Measurements from ENCODE around the gene ZNF3. TPM values are rescaled to one million over a fixed set of nuclear protein-coding genes. Genes with fewer than 3 reads are reported as not detected.

Gene ZNF3
- total RNA-seq, 6 donors from 2014 or later: 18.4 to 50.3 (median 22.8) TPM

DNA sequence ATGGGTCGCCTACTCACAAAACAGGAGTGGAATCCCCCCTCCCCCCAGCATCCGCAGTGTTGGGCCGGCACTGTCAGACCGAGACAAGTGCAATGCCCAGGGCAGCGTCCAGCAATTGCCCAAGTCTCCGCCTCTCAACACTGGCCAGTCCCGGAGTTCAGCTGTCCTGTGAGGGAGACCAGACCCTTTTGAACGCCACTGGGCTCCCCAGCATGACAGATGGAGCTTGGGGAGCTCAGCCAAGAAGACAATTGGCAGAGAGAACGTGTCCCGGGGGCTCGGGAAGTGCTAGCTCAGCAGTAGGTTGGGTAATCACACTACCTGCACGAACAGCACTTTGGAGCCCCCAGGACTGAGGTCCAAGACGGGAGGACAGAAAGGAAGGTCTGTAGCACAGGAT, 12.0 kb upstream of the ZNF3 start:
- no peak for ATAC-seq (ENCODE audit: low FRiP score in 2 of 2)
- peaks cover 7 to 14% (median 10%) of the 10 kb centered on the region in 4 donors for H3K4me1 ChIP-seq
- H3K4me3 ChIP-seq: no peak overlapping the region
- WGBS, 2 donors: 57 to 60% methylated on average over 8 to 10 of the region's 13 CpGs
- H3K27ac ChIP-seq: no peak overlapping the region
- DNase-seq: no peak
- H3K36me3 ChIP-seq: peaks cover 62 to 80% (median 79%) of the 10 kb centered on the region in 4 donors
- H3K27me3 ChIP-seq: no peaks in the 10 kb centered on the region
- no peaks in the 10 kb centered on the region for H3K9me3 ChIP-seq
- TF ChIP-seq EP300 (IDR thresholded peaks at IDR 0.05): no peak
- no peak for TF ChIP-seq POLR2A (IDR thresholded peaks at IDR 0.05)
- TF ChIP-seq, protein P1, sequence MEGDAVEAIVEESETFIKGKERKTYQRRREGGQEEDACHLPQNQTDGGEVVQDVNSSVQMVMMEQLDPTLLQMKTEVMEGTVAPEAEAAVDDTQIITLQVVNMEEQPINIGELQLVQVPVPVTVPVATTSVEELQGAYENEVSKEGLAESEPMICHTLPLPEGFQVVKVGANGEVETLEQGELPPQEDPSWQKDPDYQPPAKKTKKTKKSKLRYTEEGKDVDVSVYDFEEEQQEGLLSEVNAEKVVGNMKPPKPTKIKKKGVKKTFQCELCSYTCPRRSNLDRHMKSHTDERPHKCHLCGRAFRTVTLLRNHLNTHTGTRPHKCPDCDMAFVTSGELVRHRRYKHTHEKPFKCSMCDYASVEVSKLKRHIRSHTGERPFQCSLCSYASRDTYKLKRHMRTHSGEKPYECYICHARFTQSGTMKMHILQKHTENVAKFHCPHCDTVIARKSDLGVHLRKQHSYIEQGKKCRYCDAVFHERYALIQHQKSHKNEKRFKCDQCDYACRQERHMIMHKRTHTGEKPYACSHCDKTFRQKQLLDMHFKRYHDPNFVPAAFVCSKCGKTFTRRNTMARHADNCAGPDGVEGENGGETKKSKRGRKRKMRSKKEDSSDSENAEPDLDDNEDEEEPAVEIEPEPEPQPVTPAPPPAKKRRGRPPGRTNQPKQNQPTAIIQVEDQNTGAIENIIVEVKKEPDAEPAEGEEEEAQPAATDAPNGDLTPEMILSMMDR (IDR thresholded peaks at IDR 0.05): no peak
- TF ChIP-seq POLR2AphosphoS5 (IDR thresholded peaks at IDR 0.05): no peak

DNA sequence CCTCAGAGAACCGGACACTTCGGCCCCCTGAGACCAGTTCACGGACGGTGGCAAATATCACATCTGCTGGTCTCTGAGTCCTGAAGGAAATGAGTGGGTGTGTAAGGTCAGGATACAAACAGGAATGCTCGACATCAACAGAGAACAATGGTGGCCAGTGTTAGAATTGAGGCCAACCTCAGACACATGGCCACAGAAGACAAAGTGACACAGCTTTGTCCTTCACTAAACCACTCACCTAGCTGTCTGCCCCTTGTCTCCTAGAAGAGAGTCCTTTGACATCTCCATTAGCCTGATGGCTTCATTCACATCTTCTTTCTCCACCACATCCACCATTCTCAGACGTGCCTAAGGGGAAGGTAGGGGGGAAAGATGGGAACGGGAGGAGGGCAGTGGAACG, 11.5 kb upstream of the ZNF3 start:
- H3K9me3 ChIP-seq: no peaks in the 10 kb centered on the region
- H3K27ac ChIP-seq: no peak overlapping the region
- TF ChIP-seq POLR2AphosphoS5 (IDR thresholded peaks at IDR 0.05) (no peak), EP300 (IDR thresholded peaks at IDR 0.05) (no peak), POLR2A (IDR thresholded peaks at IDR 0.05) (no peak)
- TF ChIP-seq, protein P1 (IDR thresholded peaks at IDR 0.05): no peak
- H3K4me1 ChIP-seq: peaks cover 11 to 18% (median 14%) of the 10 kb centered on the region in 4 donors
- H3K36me3 ChIP-seq: peaks cover 58 to 76% (median 75%) of the 10 kb centered on the region in 4 donors
- 63 to 65% methylated on average over 8 of the region's 8 CpGs for WGBS, 2 donors
- no peaks in the 10 kb centered on the region for H3K27me3 ChIP-seq
- ATAC-seq (ENCODE audit: low FRiP score in 2 of 2) (no peak), DNase-seq (no peak)
- no peak overlapping the region for H3K4me3 ChIP-seq

DNA sequence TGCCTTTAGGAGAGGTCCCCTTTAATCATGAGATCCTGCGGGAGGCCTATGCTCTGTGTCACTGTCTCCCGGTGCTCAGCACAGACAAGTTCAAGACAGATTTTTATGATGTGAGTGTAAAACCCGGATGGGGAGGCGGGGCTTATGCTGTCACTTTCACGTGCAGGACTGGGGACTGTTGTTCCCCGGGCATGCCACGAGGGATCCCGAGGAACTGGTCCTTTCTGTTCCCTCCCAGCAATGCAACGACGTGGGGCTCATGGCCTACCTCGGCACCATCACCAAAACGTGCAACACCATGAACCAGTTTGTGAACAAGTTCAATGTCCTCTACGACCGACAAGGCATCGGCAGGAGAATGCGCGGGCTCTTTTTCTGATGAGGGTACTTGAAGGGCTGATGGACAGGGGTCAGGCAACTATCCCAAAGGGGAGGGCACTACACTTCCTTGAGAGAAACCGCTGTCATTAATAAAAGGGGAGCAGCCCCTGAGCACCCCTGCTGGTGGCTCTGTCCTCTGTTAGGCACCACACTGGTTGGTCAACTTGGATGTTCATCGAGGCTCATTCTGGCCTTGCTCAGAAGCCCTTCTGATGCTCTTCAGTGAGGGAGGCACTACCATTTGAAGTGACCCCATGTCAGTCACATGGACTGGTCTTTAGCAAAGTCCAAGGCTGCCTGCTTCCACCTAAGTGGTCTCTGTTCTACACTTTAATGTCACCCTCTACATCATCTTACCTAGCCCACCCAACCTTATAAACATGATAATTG, 10.1 kb upstream of the ZNF3 start:
- H3K9me3 ChIP-seq: no peaks in the 10 kb centered on the region
- peaks cover 44 to 61% (median 60%) of the 10 kb centered on the region in 4 donors for H3K36me3 ChIP-seq
- 60 to 71% methylated on average over 8 to 19 of the region's 19 CpGs for WGBS, 2 donors
- ATAC-seq (ENCODE audit: low FRiP score in 2 of 2): no peak
- H3K4me1 ChIP-seq: peaks cover 12 to 21% (median 17%) of the 10 kb centered on the region in 4 donors
- no peak for DNase-seq
- H3K27ac ChIP-seq: no peak overlapping the region
- H3K4me3 ChIP-seq: no peak overlapping the region
- no peaks in the 10 kb centered on the region for H3K27me3 ChIP-seq
- no peak for TF ChIP-seq POLR2A (IDR thresholded peaks at IDR 0.05)
- no peak for TF ChIP-seq POLR2AphosphoS5 (IDR thresholded peaks at IDR 0.05)
- no peak for TF ChIP-seq EP300 (IDR thresholded peaks at IDR 0.05)
- TF ChIP-seq, protein P1 (IDR thresholded peaks at IDR 0.05): no peak

DNA sequence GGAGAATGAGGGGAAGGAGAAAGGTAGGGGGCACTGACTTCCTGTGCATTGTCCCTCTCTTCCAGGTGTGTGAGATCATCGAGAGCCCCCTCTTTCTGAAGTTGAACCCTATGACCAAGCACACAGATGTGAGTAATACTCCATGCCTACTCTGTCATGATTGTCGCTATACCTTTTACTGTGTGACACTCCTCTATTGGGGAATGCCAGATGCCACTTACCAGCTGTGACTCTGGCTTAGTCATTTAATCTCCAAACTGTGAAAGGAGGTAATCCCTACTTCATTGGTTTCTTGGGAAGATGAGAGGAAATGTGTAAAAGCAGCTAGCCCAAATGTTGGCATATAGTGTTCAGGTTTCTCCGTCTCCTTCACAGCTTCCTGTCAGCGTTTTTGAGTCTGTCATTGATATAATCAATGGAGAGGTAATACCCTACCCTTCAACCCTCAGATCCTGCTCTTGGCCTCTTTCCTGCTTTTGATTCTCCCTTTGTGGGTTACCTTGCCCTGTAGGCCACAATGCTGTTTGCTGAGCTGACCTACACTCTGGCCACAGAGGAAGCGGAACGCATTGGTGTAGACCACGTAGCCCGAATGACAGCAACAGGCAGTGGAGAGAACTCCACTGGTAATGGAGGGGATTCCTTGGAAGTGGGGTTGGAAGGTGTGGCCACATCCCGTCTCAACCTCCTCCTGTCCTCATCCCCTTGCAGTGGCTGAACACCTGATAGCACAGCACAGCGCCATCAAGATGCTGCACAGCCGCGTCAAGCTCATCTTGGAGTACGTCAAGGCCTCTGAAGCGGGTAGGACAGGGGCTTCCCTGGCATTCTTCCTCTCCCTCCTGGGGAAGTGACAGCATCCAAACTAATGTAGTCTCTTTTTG, 9.2 kb upstream of the ZNF3 start:
- 86 to 91% methylated on average over 13 to 14 of the region's 14 CpGs for WGBS, 2 donors
- no peaks in the 10 kb centered on the region for H3K27me3 ChIP-seq
- ATAC-seq (ENCODE audit: low FRiP score in 2 of 2) (no peak), DNase-seq (no peak)
- no peaks in the 10 kb centered on the region for H3K9me3 ChIP-seq
- H3K4me1 ChIP-seq: peaks cover 12 to 21% (median 17%) of the 10 kb centered on the region in 4 donors
- no peak overlapping the region for H3K27ac ChIP-seq
- TF ChIP-seq, protein P1 (IDR thresholded peaks at IDR 0.05): no peak
- TF ChIP-seq POLR2AphosphoS5 (IDR thresholded peaks at IDR 0.05): no peak
- TF ChIP-seq EP300 (IDR thresholded peaks at IDR 0.05): no peak
- no peak for TF ChIP-seq POLR2A (IDR thresholded peaks at IDR 0.05)
- no peak overlapping the region for H3K4me3 ChIP-seq
- peaks cover 35 to 53% (median 52%) of the 10 kb centered on the region in 4 donors for H3K36me3 ChIP-seq
